CD4-positive, alpha-beta T cell treated with Interleukin-1 beta for 1 hour (primary cell): Measurements from ENCODE around the gene KMT2B.
"Not testable (repeated sequence)": the region's sequence is repeated elsewhere in the genome, so short reads cannot be mapped to it uniquely, and the experiment has no call there.

Source experiments
- DNase-seq, 2 donors: peaks; one replicate each; pipeline ENCODE4 v3.0.0-alpha.2; 2020 to 2022

The KMT2B gene, protein sequence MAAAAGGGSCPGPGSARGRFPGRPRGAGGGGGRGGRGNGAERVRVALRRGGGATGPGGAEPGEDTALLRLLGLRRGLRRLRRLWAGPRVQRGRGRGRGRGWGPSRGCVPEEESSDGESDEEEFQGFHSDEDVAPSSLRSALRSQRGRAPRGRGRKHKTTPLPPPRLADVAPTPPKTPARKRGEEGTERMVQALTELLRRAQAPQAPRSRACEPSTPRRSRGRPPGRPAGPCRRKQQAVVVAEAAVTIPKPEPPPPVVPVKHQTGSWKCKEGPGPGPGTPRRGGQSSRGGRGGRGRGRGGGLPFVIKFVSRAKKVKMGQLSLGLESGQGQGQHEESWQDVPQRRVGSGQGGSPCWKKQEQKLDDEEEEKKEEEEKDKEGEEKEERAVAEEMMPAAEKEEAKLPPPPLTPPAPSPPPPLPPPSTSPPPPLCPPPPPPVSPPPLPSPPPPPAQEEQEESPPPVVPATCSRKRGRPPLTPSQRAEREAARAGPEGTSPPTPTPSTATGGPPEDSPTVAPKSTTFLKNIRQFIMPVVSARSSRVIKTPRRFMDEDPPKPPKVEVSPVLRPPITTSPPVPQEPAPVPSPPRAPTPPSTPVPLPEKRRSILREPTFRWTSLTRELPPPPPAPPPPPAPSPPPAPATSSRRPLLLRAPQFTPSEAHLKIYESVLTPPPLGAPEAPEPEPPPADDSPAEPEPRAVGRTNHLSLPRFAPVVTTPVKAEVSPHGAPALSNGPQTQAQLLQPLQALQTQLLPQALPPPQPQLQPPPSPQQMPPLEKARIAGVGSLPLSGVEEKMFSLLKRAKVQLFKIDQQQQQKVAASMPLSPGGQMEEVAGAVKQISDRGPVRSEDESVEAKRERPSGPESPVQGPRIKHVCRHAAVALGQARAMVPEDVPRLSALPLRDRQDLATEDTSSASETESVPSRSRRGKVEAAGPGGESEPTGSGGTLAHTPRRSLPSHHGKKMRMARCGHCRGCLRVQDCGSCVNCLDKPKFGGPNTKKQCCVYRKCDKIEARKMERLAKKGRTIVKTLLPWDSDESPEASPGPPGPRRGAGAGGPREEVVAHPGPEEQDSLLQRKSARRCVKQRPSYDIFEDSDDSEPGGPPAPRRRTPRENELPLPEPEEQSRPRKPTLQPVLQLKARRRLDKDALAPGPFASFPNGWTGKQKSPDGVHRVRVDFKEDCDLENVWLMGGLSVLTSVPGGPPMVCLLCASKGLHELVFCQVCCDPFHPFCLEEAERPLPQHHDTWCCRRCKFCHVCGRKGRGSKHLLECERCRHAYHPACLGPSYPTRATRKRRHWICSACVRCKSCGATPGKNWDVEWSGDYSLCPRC (N-terminal part only)

DNA sequence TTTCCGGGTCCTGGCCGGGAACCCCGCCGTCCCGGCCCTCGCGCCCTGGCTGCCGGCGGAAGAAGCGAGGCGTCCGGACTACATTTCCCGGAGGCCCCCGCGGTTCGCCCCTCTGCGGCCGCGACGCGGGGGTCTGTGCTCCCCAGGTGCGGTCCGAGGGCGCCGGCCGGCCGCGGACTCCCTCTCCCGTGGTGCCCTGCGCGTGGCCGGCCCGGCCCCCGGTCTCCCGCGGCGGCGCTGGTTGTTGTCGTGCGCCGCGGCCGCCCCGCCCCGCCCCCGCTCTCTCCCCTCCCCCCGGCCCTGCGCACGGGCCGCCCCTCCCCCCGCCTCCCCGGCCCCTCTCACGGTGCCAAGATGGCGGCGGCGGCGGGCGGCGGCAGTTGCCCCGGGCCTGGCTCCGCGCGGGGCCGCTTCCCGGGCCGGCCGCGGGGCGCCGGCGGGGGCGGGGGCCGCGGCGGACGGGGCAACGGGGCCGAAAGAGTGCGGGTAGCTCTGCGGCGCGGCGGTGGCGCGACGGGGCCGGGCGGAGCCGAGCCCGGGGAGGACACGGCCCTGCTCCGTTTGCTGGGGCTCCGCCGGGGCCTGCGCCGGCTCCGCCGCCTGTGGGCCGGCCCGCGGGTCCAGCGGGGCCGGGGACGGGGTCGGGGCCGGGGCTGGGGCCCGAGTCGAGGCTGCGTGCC, at the start of gene KMT2B:
Gene KMT2B (plus strand): TSS at position 339 of the 680 bp plus-strand sequence. CDS start 16 bp downstream, at position 355.
- DNase-seq: no peak

DNA sequence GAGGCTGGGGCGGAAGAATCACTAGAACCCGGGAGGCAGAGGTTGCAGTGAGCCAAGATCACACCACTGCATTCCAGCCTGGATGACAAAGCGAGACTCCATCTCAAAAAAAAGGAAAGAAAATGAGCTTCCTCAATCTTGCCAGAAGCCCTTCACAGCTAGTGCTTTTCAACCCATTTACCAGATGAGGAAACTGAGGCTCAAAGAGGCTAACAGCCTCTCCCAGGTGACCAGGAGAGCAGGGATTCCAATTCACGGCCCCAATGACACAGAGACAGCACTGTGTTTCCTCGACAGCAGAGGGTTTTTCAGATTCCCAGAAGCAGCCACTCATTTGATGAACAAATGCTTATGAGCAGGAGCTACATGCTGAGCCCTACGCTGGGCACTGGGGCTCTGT, 48.2 kb upstream of the KMT2B start:
- DNase-seq: no peak

DNA sequence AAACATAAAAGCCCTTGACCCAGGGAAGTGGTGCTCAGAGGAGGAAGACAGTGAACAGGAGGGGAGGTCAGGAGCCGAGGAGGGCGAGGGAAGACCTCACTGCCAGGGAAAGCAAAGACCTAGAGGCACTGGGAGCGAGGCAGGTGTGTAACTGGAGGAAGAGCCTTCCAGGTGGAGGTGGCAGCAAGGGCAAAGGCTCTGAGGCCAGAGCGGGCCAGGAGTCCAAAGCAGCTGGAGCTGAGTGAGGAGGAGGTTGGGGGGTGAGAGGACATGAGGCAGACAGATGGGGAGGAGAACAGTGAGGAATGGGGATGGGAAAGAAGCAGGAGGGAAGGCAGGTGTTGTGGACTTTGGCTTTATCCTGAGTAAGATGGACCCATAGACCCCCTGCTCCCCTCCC, 47.8 kb upstream of the KMT2B start:
- DNase-seq: no peak

DNA sequence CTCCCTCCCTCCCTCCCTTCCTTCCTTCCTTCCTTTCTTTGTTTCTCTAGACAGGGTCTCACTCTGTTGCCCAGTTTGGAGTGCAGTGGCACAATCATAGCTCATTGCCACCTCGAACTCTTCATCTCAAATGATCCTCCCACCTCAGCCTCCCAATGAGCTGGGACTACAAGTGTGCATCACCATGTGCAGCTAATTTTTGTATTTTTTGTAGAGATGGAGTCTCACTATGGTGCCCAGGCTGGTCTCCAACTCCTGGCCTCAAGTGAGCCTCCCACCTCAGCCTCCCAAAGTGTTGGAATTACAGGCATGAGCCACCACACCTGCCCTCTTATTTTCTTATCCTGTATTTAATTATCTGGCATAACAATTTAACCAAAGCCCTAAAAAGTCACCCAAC, 47.1 kb upstream of the KMT2B start:
- no peak for DNase-seq

GRCh38 chr19:35671818-35672217, 46.0 kb upstream of the KMT2B start:
- DNase-seq: no peak

GRCh38 chr19:35673121-35673804, 44.5 kb upstream of the KMT2B start:
- peak; percentile 19 to 41 for DNase-seq

DNA sequence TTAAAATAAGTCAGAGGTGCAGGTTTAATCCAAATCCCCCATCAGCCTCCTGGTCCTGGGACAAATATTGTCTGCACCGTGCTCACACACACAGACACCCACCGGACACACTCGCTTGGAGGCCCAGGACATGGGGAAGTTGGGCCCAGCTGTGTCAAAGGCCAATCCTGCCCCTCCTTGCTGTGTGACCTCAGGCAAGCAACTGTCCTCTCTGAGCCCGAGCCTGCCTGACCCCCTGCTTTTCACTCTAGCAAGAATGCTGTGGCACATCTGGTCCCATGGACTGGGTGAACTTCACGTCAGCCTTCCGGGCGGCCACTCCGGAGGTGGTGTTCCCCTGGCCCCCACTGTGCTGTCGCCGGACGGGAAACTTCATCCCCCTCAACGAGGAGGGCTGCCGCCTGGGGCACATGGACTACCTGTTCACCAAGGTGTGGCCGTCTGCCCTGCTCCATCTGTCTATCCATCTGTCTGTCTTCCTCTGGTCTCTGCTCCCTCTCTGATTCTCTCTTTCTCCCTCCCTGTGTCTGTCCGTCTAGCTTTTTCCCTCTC, 42.1 kb upstream of the KMT2B start:
- DNase-seq: no peak

DNA sequence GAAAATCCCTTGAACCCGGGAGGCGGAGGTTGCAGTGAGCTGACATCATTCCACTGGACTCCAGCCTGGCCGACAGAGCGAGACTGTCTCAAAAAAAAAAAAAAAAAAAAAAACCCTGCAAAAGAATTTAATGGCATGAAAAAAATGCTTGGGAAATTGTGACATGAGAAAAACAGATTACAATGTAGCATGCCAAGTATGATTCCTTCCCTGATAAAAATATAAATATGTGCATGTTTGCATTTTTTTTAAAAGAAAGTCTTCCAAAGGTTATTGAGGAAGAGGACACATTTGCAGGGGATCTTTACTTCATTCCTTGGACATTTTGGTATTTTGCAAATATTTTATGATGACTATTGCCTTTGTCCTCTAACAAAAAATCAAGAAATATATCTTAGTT, 28.0 kb upstream of the KMT2B start:
- no peak for DNase-seq

DNA sequence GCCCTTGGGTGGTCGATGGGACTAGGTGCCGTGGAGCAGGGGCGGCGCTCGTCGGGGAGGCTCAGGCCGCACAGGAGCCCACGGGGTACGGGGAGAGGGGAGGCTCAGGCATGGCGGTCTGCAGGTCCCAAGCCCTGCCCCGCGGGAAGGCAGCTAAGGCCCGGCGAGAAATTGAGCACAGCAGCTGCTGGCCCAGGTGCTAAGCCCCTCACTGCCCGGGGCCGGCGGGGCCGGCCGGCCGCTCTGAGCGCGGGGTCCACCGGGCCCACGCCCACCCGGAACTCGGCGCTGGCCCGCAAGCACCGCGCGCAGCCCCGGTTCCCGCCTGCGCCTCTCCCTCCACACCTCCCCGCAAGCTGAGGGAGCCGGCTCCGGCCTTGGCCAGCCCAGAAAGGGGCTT, 26.7 kb upstream of the KMT2B start:
- DNase-seq: not testable (repeated sequence)

DNA sequence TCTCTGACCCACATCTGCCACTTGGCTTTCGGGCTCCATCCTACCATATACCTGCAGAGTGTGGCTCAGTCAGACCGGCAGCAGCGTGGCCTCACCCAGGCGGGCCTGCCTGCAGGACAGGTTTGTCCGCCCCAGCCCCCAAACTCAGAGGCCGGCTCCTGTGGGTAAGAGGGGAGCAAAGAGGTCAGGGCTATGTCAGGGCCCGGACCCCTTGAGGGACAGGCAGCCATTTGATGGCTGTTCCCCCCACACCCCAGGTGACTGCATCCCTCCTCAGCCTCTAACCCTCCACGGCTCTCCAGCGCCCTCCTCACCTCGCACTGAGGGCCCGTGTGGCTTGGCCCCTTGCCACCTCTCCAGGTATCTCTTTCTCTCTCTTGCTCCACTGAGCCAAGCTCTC, 25.8 kb upstream of the KMT2B start:
- no peak for DNase-seq

DNA sequence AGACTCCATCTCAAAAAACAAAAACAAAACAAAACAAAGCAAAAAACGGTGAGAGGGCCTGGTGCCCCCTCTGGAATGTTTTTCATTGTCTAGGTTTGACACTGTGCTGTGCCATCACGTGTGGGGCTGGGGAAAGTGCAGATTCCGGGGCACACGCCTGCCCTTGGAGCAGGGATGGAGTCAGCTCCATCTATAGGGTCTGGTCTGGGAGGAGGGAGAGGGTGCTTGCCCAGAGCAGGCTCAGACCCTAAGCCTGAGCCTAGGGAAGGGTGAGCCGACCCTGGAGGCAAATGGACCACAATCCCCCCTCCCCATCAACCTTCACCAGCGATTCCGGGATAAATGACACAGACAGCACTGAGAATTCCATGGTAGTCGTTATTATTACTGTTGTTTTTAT, 24.4 kb upstream of the KMT2B start:
- no peak for DNase-seq

GRCh38 chr19:35693835-35694599, 23.8 kb upstream of the KMT2B start:
- peak; percentile 90 to 94 for DNase-seq

GRCh38 chr19:35695895-35696422, 21.8 kb upstream of the KMT2B start:
- DNase-seq: no peak

DNA sequence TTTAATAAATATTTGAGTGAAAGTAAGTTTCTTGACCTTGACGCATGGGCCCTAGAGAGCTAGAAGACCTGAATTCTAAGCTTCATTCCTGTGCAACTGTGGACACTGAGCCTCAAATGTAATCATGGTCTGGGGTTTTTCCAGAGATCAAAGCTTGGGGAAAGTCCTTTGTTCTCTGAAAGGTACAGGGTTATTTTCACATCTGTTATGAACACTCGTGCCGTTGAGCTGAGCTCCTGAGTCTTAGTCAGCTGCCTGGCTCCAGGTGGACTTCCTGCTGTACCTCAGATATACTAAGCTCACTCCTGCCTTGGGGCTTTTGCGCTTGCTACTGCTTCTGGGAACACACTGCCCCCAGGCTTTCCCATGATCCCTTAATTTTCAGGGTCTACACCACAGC, 21.0 kb upstream of the KMT2B start:
- no peak for DNase-seq

- DNase-seq: peak; percentile 96
Observed at GRCh38 chr19:35702223-35703012, 15.4 kb upstream of the KMT2B start.

DNA sequence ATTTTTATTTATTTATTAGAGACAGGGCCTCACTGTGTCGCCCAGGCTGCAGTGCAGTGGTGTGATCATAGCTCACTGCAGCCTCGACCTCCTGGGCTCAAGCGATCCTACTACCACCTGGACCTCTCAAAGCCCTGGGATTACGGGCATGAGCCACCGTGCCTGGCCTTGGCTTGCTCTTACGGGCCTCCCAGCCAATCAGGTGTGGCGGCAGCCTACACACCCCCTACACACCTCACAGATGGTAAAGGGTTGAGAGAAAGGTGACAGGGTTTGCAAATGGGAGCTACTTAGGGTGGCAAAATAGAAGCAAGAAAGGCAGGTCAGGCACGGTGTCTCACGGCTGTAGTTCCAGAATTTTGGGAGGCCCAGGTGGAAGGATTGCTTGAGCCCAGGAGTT, 14.5 kb upstream of the KMT2B start:
- no peak for DNase-seq

DNA sequence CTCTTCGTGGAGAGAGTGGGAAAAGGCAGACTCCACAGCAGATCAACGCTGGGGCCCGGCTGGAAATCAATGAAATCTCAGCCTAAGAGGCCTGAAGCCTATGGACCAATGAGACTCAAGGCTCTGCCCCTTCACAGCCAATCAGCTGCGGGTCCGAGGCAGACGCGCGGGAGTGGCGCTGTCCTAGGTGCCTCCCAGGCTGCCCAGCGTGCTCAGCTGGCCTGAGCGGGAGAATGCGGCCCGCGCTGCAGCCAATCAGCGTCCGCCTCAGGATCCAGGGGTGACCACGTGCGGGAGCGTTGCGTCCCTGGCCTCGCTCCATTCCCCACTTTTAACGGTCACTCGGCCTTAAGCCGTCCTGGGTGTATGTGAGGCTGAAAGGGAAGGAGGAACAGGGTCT, 13.6 kb upstream of the KMT2B start, which contains the start of gene ZBTB32:
Gene ZBTB32 (plus strand): TSS at position 341 of the 400 bp plus-strand sequence. CDS start 10,069 bp downstream, outside the sequence.
- DNase-seq: no peak

GRCh38 chr19:35708391-35708790, 9.4 kb upstream of the KMT2B start:
- DNase-seq: no peak
